Measurements from ENCODE around the gene PAPPA.

The PAPPA gene

GRCh38 chr9:116182876-116183275, 29.3 kb downstream of the PAPPA start:
- FAIRE-seq: no peak

GRCh38 chr9:116187570-116188170, 34.1 kb downstream of the PAPPA start:
- FAIRE-seq: no peak

GRCh38 chr9:116189683-116190082, 36.1 kb downstream of the PAPPA start:
- no peak for FAIRE-seq

GRCh38 chr9:116190637-116191396, 37.2 kb downstream of the PAPPA start:
- no peak for FAIRE-seq

DNA sequence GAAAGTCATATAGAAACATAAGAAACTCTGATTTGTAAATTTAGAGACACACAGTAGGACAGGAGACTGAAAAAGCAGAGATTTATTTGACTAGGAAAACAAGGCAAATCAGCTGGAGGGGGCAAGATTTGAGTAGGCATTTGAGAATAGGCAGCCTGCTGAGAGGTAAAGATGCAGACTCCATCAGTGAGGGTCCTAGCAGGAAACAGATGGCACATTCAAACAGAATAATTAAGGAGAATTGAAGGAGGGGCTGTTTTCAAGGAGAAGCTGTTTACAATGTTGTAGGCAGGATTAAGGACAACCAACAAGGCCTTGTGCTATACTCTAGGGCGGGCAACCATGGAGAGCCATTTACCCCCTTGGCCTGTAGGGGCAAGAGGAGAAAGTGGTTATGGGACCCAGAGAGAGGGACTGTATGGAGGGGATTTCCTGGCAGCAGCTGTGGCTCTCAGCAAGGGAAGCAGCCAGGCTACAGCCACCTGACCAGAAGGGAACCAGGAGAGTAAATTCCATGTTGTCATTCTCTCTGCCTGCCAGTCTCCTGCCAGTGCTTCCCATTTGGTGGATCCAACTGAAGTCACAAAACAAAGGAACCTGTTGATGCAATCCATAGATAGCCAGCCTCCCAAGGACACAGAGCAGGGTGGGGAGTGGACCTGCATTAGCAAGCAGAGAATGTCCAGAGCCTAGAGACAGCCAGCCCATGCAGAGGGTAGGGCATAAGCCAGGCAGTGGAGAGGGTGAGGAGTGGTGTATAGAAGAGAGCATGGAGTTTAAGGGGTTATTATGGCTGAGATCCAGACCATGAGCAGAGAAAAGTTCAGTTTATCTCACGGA, 38.2 kb downstream of the PAPPA start:
- no peak for FAIRE-seq

GRCh38 chr9:116193636-116194035, 40.0 kb downstream of the PAPPA start:
- no peak for FAIRE-seq

GRCh38 chr9:116196806-116197205, 43.2 kb downstream of the PAPPA start:
- FAIRE-seq: no peak

DNA sequence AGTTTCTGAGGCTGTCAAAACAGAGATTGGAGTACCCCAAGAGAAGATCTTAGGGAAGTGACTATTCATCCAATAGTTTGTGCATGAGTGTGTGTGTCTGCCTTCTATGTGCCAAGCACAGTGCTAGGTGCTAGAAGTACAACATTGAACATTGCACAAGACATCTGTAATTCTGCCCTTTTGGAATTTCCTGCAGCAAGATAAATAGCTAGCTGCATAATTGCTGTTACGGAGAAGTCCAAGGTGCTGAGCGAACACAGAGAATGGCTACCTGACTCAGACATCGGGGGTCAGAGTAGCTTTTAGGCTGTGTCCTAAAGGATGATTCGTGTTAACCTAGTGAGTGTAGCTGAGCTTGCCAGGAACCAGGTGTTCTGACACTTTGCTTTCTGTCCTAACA, 44.8 kb downstream of the PAPPA start:
- no peak for FAIRE-seq

DNA sequence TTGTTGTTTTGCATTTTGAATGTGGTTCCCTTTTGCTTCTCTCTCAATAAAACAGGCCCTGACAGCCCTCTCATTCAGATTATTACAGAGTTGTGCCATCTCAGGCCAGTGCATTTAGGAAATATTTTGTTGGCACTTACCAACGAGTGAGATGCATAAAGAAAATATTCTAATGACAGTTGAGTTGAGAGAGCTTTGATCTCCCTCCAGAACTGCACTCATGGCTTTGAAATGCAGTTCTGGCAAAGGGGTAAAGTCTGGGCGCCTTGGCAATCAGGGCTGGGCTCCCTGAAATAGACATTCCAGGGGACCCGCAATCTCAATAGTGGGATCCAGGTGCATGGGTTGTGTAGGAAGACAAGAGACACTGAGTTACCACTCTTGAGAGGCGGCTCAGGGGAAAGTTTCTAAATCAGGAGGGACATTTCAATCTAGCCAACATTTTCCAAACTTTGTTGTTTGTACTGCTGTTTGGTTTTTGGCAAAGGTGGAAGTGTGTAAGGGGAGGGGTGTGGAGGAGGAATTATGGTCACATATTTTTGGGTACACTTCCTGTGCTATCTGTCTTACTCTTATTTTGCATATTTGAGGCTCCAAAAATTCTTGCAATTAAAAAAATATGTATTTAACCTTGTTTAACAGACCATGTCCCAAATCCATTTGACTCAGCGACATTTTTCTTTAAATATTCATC, 48.8 kb downstream of the PAPPA start:
- no peak for FAIRE-seq

GRCh38 chr9:116204252-116204882, 50.8 kb downstream of the PAPPA start:
- FAIRE-seq: no peak

GRCh38 chr9:116207371-116208111, 54.0 kb downstream of the PAPPA start:
- no peak for FAIRE-seq

DNA sequence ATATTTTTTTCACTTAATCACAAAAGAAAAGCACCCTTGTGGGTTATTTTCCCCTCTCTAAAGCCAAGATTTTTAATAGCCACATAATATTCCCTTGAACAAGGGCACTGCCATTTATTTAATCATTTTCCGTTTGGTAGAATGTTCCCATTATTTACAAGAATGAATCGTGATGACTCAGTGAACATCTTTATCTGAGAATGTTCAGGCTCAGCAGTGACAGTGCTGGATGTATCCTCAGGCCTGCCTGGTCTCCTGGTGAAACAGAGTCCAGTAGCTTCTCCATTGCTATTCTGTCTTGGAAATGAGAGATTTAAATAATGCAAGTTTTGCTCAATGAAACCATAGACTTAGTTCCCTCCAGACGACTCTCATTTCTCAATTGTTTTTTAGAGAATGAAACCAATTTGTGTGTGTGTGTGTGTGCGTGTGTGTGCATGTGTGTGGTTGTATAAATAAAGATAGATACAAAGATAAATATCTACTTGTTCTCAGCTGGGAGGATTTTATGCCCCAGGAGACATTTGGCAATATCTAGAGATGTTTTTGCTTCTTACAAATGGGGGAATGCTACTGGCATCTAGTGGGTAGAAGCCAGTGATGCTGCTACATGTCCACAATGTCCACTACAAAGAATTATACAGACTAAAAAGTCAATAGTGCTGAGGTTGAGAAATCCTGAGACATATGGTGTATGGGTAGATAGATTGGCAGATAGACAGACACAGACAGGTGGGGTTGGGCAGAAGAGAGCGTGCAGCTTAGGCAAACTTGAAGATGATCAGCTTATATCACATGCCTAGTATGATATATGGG, 55.0 kb downstream of the PAPPA start:
- FAIRE-seq: no peak

GRCh38 chr9:116209414-116210116, 56.0 kb downstream of the PAPPA start:
- FAIRE-seq: no peak

- FAIRE-seq: no peak
Measured at GRCh38 chr9:116212986-116213692, 59.5 kb downstream of the PAPPA start.

DNA sequence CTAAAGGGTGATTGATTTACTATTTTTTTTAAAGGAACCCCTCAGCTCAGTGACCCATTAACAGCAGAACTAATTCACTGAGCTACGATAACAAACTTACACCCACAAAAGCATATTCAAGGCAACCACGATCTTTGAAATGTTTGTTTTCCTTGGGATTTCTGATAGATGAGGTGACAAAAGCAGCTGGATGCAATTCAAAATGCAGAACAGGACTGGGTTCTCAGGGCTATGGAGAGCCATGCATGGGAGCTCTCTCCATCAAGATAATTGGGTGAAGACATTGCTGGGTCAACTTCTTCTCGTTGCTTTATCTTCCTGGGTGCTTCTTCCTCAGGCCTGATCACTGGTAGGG, 60.1 kb downstream of the PAPPA start:
- no peak for FAIRE-seq

- FAIRE-seq: no peak
Measured at GRCh38 chr9:116218399-116218798, 64.8 kb downstream of the PAPPA start.

DNA sequence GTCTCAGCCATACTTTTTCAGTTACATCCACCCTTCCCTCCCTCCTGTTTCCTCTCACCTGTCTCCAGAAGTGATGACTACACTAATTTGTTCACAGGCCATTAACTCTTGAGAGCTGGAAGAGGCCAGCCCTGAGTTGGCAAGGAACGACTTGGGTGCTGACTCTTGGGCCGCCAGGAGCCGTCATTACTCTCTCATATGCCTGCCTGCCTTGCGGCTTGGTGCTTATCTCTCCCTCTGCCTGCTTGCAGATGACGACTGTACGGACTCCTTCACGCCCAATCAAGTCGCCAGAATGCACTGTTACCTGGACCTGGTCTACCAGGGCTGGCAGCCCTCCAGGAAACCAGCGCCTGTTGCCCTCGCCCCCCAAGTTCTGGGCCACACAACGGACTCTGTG, 66.1 kb downstream of the PAPPA start:
- FAIRE-seq: no peak

DNA sequence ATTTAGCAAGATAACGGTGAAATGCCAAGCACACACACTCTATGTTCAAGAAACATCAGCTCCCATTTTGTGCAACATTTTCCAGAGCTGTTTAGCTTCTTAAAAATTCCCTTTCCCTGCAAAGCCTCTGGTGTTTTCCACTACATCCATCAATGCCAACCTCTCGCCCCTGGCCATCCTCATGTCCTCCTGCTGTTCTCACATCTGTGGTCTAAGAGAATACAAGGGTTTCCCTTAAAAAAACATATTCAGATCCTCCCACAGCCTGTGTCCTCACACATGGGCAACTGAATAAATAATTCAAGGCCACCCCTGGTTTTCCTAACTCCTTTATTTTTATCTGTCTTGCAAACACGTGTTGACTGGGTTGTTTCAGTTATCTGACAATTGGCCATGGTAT, 70.3 kb downstream of the PAPPA start:
- no peak for FAIRE-seq

GRCh38 chr9:116230051-116230632, 76.6 kb downstream of the PAPPA start:
- no peak for FAIRE-seq
